ENCODE measurements around the gene HOXA4.
A peak's percentile ranks its signal among the peaks of the same experiment; 100 is the strongest.

Gene HOXA4

DNA sequence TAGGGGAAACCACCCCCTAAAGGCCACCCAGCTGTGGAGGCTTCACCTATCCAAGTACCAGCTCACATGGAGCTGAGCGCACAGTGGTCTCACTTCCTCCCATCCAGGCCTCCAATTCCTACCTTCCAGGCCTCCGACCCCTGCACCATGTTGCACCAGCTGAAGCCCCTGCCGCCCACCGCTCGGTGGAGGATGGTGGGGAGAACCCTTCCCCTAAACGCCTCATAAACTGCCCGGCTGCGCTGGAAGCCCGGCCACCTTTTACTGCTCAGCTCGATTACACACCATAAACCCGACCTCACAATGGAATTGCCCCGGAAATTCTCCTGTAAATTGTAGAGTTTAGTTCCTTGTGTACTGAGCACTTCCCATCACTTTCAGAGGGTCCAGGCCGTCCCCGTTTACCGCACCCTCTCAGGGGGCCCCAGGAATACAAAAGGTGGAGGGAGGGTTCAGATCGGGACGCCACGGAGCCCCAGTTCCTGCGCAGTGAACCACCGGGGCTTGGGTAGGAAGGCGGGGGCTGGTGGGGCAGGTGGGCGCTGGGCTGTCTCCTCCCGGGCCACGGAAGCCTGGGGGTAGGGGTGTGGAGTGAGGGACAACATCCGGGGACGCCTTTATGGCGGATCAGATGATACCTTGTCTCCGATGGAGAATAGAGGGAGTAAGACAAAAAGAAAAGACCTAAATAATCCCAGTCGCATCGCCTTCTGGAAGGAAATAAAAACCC is 27.3 kb upstream of the HOXA4 start:
- no peak for DNase-seq

DNA sequence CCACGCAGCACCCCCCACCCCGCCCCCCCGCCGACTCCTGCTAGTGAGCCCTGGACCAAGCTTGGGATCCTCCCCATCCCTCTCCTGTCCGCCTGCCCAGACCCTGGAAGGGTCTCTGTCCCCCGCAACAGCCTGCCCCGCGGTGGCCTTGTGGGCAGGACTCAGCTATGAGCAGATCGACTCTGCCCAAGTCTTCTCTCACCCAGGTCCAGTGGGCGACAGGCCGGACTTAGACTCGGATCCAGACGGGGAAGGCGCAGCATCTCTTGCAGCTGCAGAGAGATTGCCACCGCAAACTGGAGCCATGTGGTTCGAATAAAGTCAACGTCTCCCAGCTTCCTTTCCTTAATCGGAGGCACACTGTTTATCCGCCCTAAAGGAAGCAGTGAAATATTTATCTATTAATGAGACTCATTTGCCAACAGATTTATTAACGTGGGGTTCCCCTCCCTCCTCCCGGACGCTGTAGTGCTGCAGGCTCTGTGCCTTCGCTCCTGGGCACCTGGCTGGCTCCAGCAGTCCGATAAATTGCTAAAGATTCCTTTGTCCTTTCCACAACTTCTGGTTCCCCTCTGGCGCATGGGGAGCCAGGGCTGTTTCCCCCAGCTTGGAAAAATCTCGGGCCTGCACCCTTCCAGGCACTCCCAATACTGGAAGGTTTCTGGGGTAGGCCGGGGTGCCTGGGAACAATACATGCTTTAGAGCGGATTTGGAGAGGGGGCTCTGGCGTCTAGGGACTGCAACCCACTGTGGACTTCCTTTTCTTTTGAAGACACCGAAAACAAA is 26.6 kb upstream of the HOXA4 start:
- no peak for DNase-seq

DNA sequence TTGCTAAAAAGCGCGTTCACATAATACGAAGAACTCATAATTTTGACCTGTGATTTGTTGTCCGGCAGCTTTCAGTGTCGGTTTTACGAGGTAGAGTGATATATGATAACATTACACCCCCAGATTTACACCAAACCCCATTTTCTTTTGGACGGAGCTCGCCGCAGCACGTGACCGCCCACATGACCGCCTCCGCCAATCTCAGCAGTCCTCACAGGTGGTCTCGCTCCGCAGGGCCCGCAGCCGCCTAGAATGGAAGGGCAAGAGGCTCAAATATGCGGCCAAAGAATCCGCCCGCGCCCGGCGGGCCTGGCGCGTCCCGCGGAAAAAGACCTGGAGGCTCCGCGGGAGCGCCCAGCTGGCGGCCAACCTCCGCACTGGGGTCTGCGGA is 25.9 kb upstream of the HOXA4 start, which contains the start of gene HOXA7:
HOXA7 (minus strand) TSS at position 168 of the 391 bp plus-strand sequence; CDS start at position 38, 130 bp downstream.
- peak; percentile 87 for DNase-seq

DNA sequence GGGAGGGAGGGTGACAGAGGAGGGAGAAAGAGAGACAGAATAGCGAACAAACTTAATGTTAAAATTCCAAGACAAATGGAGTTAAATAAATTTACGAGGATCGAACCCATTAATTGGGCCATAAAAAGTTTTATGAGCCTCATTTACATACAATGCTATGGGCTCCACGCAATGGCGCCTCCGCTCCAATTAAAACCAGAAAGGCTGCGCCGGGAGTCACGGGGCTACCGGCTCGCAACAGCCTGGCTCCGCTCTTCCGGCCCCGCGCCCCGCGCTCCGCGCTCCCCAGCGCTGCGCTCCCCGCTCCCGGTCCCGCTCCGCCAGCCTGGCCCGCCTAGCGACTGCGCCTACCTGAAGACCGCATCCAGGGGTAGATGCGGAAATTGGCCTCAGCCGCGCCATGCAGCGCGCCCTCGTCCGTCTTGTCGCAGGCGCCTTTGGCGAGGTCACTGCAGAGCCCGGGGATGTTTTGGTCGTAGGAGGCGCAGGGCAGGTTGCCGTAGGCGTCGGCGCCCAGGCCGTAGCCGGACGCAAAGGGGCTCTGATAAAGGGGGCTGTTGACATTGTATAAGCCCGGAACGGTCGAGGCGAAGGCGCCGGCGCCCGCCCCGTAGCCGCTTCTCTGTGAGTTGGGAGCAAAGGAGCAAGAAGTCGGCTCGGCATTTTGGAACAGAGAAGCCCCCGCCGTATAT is 25.4 kb upstream of the HOXA4 start:
- DNase-seq, result peak; percentile 78

DNA sequence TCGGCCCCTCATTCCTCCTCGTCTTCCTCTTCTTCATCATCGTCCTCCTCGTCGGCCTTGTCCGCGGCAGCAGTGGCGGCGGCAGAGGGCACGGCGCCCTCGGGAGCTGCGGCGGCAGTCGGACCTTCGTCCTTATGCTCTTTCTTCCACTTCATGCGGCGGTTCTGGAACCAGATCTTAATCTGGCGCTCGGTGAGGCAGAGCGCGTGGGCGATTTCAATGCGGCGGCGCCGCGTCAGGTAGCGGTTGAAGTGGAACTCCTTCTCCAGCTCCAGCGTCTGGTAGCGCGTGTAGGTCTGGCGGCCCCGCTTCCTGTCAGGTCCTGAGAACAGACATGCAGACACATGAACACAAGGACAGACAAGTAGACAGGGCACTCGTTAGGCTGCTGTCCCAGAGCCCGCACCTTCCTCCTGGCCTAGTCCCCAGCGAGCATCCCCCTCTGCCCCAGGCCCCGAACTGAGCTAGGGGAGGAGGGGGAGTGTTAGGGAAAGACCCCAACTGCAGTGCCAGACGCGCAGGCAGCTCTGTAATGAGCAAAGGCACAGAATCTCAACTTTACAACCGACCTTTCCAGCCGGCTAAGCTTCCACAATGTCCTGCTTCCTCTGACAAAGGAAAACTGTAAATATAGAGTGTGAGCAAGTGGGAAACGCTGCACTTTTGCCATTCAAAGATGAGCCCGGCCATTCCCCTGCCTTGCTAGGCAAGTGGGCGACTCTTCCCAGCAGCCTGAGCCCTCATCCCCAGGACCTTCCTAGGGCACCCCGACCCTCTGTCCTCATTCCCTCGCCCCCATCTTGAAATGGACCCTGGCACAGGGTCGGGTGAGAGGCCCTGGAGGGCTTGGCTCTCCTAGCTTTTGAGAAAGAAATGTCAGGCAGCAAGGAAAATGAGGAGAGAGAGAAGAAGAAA is 24.6 kb upstream of the HOXA4 start:
- DNase-seq, result peak; percentile 71

DNA sequence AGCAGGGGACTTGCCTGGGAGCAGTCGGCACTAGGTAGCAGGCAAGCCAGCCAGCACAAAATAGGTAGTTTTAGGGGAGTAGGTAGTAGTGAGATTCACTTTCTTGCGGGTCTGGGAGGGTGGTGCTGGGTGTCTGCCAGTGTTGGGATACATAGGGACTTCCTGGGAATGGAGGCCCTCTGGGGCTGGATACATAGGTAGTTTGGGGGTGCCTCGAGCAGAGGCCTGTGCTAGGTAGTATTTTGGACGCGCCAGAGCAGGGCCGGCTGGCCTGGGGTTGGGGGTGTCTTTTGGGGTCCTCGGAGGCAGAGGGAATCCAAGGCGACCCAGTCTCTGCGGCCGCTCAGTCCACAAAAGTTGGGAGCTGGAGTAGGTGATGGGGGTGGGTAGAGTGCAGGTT is 23.8 kb upstream of the HOXA4 start:
- DNase-seq, result no peak

DNA sequence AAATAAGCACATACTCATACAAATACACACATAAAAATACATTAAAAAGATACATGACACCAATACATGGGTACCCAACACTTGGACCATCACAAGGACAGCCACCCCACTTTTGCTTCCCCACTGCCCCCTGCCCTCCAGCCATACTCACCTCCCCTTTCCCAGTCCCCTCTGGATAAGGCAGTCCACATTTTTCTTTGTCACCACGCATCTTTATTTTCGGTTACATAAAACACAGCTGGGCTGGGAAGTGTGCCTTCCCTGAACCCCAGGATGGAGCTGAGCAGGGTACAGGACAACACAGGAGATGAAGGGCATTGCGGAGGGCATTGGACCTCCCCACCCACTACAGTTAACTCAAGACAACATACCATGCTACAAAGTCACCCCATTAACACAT is 23.0 kb upstream of the HOXA4 start:
- DNase-seq, result no peak

DNA sequence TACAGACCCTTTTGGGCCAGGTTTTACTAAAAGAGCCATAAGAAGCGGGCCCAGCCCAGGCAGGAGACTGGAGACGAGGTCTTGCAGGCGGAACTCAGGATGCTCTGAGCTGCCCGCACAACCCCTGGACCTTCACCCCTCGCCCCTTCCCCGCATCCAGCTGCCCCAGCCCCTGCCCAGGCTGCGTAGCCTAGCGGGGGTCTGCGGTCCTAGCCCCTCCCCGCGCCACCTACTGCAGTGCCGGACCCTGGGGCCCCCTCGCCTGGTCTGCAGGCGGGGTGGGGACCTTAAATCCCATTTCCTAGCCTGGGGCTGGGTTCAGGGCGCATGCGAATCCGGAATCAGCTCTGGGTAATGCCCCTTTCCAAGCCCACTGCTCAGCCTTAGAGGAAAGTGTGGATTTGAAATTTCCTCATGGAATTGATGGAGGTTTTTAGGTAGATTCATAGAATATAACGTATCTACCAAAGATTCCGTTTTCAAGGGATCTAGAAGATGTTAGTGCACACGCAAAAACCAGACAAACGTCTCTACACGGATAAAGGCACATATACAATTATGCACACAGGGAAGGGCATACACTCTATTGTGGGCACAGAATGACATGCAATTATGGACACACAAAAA is 22.4 kb upstream of the HOXA4 start:
- no peak for DNase-seq

DNA sequence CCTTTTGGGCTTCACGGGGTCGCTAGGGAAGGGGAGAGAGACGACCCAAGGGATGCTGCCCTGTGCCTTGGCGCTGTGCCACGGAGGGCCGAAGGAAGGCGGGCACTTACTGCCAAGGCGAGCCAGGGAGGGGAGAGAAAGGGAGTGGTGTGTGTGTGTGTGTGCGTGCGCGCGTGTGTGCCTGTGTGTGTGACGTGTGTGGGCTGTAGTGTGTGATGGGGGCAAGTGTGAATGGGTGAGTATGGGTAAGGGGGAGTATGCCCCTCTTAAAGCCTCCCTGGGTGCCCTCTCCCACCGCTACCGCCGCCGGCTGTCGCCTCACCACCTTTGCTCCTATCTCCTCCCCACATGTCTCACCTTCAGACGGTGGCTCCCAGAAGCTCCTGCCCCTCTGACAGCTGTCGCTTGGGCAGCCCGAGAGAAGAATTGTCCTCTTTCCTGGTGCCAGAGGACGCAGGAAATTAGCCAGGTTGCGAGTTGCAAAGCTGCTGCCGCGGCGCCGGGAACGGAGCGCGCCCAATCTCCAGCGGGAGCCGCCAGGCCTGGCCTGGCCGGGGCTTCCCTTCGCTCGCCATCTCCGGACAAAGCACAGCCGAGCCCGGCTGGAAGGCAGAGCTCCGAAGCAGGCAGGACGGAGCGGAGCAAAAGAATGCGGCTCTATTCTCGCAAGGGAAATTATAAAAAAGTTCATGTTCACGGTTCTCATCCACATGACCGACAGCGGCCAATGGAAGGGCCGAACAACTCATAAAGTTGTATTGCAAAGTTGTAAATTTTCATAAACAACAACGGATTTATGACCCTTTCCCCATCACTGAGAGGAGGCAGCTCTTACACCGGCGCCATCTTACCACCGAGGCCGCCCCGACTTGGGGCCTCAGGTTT is 21.6 kb upstream of the HOXA4 start, which contains the start of gene HOXA3:
HOXA3 (minus strand) TSS at position 653 of the 885 bp plus-strand sequence. CDS start 41,943 bp downstream, outside the sequence.
- peak; percentile 79 for DNase-seq

DNA sequence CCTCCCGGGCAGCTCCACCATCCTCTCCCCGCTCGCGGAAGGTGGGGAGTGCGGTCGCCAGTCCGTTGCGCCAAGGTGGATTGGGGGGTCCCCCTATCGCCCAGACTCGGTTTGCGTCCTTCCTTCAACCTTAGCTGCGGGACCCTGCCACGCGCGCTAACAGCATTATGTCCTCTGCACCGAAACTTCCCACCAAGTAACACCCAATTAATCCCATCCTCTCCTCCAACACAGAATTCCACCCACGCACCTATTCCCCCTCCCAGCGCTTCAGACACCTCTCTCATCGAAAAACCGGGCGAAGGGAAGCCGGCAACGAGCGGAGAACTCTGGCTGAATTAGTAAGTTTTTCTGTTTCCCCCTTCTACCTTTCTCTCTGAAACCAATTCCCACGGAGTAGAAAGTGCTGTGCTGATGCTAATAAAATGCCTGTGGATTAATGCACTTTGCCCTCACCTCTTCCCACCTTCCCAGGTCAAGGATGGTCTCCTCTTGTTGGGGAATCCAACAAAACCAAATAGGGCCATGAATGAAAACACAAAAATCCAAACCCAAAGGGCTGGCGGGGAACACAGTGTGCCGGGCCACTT is 20.9 kb upstream of the HOXA4 start:
- DNase-seq, result no peak

DNA sequence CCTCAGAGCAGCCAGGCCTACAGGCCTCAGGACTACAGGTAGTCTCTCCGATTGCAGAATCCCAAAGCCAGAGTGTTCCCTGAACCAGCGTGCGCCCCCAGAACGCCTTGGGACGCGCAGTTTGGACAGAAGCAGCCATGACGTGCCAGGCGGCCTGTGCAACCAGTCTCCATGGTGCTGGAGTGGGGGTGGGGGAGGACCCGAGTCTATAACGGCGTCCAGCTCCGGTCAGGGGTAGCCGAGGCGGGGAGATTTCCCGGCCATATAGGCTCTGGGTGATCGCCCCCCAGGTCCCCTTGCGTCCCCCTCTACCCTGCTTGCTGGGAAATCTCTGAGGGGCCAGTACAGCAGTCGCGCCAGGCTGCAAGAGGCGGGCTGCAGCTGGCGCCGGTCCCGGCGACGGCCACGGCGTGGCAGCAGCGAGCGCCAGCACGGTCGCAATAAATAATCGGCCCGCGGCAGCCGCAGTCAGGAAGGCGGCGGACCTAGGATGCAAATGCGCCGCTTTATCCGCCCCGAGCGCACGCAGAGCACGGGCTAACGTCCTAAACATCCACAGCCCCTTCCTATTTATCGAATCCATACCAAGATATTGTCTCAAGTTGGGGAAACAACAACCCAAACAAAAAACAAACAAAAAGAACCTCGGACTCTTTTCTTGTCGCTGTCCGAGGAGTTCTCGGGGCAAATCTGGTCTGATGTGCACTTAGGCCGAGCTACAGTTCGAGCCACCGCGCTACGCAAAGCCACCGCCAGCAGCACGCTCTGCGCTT is 20.2 kb upstream of the HOXA4 start:
- peak; percentile 93 for DNase-seq

DNA sequence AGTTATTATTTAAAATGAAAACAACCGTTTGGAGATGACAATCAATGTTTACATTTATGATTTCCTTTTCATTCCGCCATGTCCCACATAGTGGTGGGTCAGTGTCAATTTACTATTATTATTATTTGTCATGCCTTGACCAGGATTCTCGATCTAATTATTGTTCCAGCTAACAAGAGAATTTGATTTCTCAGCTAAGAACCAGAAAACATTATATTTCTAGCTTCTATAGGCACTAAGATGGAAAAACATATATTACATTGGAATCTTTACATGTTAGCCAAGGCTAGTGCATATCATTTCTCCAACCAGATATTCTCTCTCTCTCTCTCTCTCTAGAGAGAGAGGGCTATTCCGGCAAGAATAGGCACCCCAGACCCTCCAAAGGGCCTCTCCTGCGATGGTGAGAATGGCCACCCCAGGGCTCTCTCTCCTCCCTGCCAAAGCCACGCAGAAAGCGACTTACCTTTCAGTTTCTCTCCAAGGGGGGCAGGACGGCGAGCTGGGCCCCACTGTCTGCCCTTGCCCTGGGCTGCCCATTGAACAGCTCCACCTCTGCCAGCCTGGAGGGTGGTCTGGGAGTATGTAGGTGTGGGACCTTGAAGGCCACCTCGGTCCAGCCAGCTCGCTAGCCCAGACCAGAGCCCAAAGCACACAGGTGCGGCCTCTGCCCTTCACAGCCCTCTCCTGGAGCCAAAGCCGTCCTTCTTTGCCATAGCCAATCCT is 19.4 kb upstream of the HOXA4 start:
- no peak for DNase-seq

DNA sequence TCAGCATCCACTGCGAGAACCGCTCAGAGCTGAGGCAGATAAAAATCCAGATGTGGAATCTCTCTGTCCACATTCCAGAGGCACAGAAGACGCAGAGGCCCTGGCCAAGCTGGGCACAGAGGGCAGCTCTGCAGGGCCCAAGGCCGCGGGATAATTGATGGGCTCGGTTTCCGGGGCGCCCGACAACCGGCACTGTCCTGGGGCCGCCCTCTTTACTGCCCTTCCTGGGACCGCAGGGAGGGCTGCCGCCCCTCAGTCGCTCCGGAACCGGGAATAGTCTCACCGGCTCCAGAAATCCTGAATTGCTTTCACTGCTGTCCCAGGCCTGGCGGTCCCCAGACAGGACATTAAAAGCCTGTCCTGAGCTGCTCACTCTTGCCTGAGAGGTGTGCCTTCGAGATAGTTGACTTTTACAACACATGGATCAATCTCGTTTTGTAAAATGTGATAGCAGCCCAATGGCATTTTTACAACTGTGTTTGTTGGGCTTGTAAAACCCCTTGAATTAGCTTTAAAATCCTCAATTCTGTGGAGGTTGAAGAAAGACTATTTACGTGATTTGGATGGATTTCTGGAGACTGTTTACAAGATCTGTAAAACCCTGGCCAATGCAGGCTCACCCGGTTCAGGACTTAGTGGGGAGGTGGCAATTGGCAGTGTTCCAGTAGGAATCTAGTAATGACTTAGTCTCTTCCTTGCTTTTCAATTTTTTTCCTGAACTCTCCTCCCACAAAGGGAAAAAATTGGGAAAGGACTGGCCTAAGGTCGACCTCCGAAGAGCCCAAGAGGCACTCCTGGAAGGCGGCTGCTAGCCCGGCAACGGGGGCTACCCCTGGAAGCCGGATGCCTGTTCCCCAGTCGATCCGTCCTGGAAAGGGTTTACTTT is 18.4 kb upstream of the HOXA4 start:
- DNase-seq, result no peak

DNA sequence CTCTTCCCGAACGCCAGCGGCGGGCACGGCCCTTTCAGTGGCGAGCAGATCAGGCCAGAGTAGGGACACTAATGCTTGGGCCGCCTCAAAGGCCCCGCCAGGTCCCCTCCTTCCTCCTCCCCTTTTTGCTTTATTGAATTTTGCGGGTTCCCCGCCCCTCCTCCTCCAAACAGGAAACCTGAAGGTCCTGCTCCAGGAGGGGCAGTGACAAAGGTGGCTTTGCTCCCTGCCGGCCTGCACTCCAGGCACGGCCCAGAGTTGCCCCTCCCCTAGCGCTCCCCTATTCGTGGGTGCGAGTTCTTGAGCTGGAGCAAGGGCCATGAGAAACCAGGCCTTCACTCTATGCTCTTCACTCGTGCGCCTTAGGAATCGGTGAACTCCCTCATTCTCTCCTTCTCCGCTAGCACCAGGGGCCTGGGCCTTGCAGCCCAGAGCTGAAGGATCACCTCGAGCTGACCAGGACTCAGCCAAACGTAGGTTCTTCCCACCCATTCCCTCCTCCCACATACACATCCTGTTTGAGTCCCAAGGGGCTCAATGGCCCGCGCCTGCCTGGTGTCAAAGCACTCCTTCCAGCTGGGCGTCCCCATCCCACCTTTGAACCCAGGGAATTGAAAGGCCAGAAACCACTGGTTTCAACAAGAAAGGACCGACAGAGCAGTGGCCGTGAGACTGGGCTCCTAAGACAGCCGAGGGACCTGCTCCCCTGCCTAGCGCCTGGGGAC is 17.6 kb upstream of the HOXA4 start:
- DNase-seq, result peak; percentile 64

DNA sequence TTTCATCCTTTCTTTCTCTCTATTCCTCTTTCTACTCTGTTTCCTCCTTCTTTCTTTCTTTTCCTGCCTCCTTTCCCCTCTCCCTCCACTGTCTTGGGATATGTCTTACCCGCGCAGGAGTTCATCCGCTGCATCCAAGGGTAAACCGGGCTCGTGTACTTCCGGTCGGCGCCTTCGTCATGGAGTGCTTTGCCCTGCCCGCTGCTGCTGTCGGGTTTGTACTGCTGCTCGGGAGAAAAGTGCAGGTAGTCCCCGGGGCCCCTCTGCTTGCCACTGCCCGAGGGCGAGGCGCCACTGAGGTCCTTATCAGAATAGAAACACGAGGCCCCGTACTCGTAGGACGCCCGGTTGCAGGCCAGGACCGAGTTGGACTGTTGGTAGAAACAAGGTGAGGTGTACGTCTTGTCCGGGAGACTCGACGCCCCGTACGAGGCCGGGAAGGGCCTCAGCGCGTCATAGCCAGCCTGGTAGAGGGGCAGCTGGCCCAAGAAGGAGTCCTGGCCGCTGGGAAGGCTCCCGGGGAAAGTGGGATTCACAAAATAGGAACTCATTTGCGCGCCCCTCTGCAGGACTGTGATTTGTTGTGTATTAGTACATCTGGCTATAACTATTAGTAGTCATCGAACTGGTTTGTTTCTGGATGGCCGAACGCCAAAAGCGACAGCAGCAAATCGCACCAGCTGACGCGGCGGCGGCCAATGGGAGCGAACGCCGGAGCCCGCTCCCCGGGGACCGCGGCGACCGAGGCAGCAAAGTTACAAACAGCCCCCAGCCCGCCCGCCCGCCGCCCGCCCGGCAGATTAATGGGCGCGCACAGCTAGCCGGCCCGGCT is 16.9 kb upstream of the HOXA4 start, which contains the start of gene HOXA6:
HOXA6 (minus strand) TSS at position 576 of the 832 bp plus-strand sequence; CDS start at position 551, 25 bp downstream.
- DNase-seq, result peak; percentile 60
